DND-41 (cell line): ENCODE measurements around the gene P2RY8.

Experiments used
- ATAC-seq: fragments of 200-7000 bp; cut with Tn5 transposase; 3 replicates; pipeline ENCODE4 v1.9.1; 2021; ENCODE audit warnings: low read depth; ENCODE audit not compliant: insufficient read depth
- DNase-seq: peaks from one replicate; pipeline ENCODE4 v3.0.0-alpha.2; 2020
- H2AFZ ChIP-seq: 2 replicates; pipeline ENCODE4 v1.6.0; 2012; ENCODE audit warnings: low read depth, low read length
- H3K27ac ChIP-seq: 2 replicates; pipeline ENCODE4 v1.5.1; 2012; ENCODE audit warnings: low read length, inconsistent platforms
- H3K27me3 ChIP-seq: fragments of 200-600 bp; sonication (generic); 2 replicates; pipeline ENCODE4 v1.6.0; 2012; ENCODE audit warnings: low read length, mild to moderate bottlenecking, inconsistent platforms; ENCODE audit not compliant: insufficient read depth, poor library complexity
- H3K36me3 ChIP-seq: 2 replicates; pipeline ENCODE4 v1.5.1; 2012; ENCODE audit warnings: low read length, inconsistent platforms; ENCODE audit not compliant: insufficient read depth
- H3K4me1 ChIP-seq: 2 replicates; pipeline ENCODE4 v1.5.1; 2012; ENCODE audit warnings: mild to moderate bottlenecking, low read length; ENCODE audit not compliant: insufficient read depth
- H3K4me2 ChIP-seq: 2 replicates; pipeline ENCODE4 v1.6.0; 2012; ENCODE audit warnings: mild to moderate bottlenecking, moderate library complexity, low read length, inconsistent platforms; ENCODE audit not compliant: insufficient read depth
- H3K4me3 ChIP-seq, 2 experiments: fragments of 200-600 bp in 1 of 2; shearing (Covaris generic) in 1 of 2; 2 replicates each; pipeline ENCODE4 v1.5.1; 2012 to 2016; ENCODE audit warnings: inconsistent platforms in 2 of 2, low read length in 2 of 2, mild to moderate bottlenecking in 2 of 2, low read depth in 1 of 2, moderate library complexity in 1 of 2
- H3K79me2 ChIP-seq: 2 replicates; pipeline ENCODE4 v1.6.0; 2012; ENCODE audit warnings: low read length, inconsistent platforms; ENCODE audit not compliant: insufficient read depth
- H3K9ac ChIP-seq: 2 replicates; pipeline ENCODE4 v1.6.0; 2012; ENCODE audit warnings: low read depth, mild to moderate bottlenecking, inconsistent platforms, low read length, moderate library complexity
- H3K9me3 ChIP-seq: 2 replicates; pipeline ENCODE4 v1.5.1; 2012; ENCODE audit warnings: low read length, moderate library complexity, mild to moderate bottlenecking, inconsistent platforms; ENCODE audit not compliant: insufficient read depth, severe bottlenecking
- H4K20me1 ChIP-seq: 2 replicates; pipeline ENCODE4 v1.6.0; 2012; ENCODE audit warnings: low read length; ENCODE audit not compliant: insufficient read depth
- EZH2 ChIP-seq: IDR thresholded peaks from 3 replicates; pipeline ENCODE4 v1.6.1; 2012; ENCODE audit warnings: borderline replicate concordance, low read depth, mild to moderate bottlenecking, moderate library complexity, low read length, inconsistent platforms; ENCODE audit not compliant: severe bottlenecking
- TF ChIP-seq, protein P1 (sequence below): IDR thresholded peaks from 2 replicates; pipeline ENCODE4 v1.5.1; 2012; ENCODE audit warnings: borderline replicate concordance, low read length, moderate library complexity, mild to moderate bottlenecking; ENCODE audit not compliant: poor library complexity, severe bottlenecking; ENCODE audit errors: extremely low read depth

P2RY8 gene

DNA sequence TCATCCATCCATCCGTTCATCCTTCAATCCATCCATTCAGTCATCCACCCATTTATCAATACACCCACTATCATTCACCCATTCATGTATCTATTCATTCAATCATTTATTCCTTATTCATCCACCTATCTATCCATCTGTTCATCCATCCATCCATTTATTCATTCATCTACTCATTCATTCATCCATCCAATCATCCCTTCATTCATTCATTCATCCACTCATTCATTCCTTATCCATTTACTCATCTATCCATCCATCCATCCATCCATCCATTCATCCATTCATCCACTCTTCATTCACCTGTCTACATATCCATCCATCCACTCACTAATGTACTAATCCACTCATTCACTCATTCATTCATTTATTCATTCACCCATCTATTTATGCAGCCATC is 9.5 kb downstream of the P2RY8 start:
- Histone ChIP-seq H3K27ac (no peak overlapping the region), H3K27me3 (no peaks in the 10 kb centered on the region), H3K9ac (no peak overlapping the region), H3K79me2 (peaks cover 100% of the 10 kb centered on the region), H3K4me1 (peaks cover 18% of the 10 kb centered on the region), H2AFZ (no peak overlapping the region), H4K20me1 (peaks cover 86% of the 10 kb centered on the region), H3K4me3 (no peak overlapping the region), H3K9me3 (no peaks in the 10 kb centered on the region), H3K4me2 (no peak overlapping the region), H3K36me3 (peaks cover 84% of the 10 kb centered on the region)
- no peak for DNase-seq
- TF ChIP-seq, protein P1, sequence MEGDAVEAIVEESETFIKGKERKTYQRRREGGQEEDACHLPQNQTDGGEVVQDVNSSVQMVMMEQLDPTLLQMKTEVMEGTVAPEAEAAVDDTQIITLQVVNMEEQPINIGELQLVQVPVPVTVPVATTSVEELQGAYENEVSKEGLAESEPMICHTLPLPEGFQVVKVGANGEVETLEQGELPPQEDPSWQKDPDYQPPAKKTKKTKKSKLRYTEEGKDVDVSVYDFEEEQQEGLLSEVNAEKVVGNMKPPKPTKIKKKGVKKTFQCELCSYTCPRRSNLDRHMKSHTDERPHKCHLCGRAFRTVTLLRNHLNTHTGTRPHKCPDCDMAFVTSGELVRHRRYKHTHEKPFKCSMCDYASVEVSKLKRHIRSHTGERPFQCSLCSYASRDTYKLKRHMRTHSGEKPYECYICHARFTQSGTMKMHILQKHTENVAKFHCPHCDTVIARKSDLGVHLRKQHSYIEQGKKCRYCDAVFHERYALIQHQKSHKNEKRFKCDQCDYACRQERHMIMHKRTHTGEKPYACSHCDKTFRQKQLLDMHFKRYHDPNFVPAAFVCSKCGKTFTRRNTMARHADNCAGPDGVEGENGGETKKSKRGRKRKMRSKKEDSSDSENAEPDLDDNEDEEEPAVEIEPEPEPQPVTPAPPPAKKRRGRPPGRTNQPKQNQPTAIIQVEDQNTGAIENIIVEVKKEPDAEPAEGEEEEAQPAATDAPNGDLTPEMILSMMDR, result no peak
- no peak for TF ChIP-seq EZH2
- no peak for ATAC-seq

DNA sequence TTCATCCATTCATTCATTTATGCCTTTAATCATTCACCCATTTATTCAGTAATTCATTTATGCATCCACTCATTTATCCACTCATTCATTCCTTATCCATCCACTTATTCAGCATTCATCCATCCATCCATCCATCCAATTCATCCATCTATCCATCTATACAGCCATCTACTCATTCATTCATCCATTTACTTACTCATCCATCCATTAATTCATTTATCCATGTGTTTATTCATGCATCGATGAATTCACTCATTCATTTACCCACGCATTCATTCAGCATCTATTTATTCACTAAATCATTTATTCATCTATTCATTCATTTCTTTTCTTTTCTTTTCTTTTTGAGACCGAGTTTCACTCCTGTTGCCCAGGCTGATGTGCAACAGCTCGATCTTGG is 10.4 kb downstream of the P2RY8 start:
- no peak overlapping the region for H3K4me3 ChIP-seq
- H3K9ac ChIP-seq, result no peak overlapping the region
- no peaks in the 10 kb centered on the region for H3K9me3 ChIP-seq
- no peak overlapping the region for H3K4me2 ChIP-seq
- H3K27me3 ChIP-seq, result no peaks in the 10 kb centered on the region
- H3K36me3 ChIP-seq, result peaks cover 81% of the 10 kb centered on the region
- no peak overlapping the region for H3K27ac ChIP-seq
- no peak for DNase-seq
- no peak overlapping the region for H2AFZ ChIP-seq
- peaks cover 98% of the 10 kb centered on the region for H3K79me2 ChIP-seq
- ATAC-seq, result no peak
- TF ChIP-seq EZH2, result no peak
- TF ChIP-seq, protein P1, result no peak
- peaks cover 12% of the 10 kb centered on the region for H3K4me1 ChIP-seq
- H4K20me1 ChIP-seq, result peaks cover 88% of the 10 kb centered on the region

DNA sequence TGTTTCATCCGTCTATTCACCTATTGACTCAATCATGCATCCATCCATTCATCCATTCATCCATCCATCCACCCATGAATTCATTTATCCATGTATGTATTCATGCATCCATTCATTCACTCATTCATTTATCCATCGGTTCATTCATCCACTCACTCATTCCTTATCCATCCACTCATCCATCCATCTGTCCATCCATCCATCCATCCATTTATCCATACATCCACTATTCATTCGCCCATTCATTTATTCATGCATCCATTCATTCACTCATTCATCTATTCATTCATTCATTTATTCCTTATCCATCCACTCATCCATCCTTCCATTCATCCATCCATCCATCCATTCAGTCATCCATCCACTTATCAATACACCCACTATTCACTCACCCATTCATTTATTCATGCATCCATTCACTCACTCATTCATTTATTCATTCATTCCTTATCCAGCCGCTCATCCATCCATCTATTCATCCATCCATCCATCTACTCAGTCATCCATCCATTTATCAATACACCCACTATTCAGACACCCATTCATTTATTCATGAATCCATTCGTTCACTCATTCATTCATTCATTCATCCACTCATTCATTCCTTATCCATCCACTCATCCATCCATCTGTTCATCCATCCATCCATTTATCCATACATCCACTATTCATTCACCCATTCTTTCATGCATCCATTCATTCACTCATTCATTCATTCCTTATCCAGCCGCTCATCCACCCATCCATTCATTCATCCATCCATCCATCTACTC is 11.2 kb downstream of the P2RY8 start:
- no peaks in the 10 kb centered on the region for H3K27me3 ChIP-seq
- peaks cover 88% of the 10 kb centered on the region for H4K20me1 ChIP-seq
- no peak overlapping the region for H3K27ac ChIP-seq
- H3K4me2 ChIP-seq, result no peak overlapping the region
- no peak for ATAC-seq
- no peak overlapping the region for H2AFZ ChIP-seq
- H3K4me1 ChIP-seq, result peaks cover 5% of the 10 kb centered on the region; the same call in 1 of the 2 replicates
- no peak for DNase-seq
- TF ChIP-seq, protein P1, result no peak
- no peak for TF ChIP-seq EZH2
- H3K9ac ChIP-seq, result no peak overlapping the region
- peaks cover 98% of the 10 kb centered on the region for H3K79me2 ChIP-seq
- no peaks in the 10 kb centered on the region for H3K9me3 ChIP-seq
- H3K4me3 ChIP-seq, result no peak overlapping the region
- H3K36me3 ChIP-seq, result peaks cover 80% of the 10 kb centered on the region
